Duodenal mucosa (tissue), 2 donors: ENCODE data around the gene NDUFS6.
"Not testable (repeated sequence)": the region's sequence is repeated elsewhere in the genome, so short reads cannot be mapped to it uniquely, and the experiment has no call there.

Experiments
- H3K27ac ChIP-seq: one replicate; pipeline ENCODE4 v1.7.0; 2013; ENCODE audit warnings: low read depth, low read length
- H3K27me3 ChIP-seq, 2 donors: one replicate each; pipeline ENCODE4 v1.7.0; 2013; ENCODE audit warnings: low read length in 2 of 2, control low read depth in 1 of 2; ENCODE audit not compliant: insufficient read depth in 2 of 2, control insufficient read depth in 1 of 2
- H3K36me3 ChIP-seq, 2 donors: one replicate each; pipeline ENCODE4 v1.7.0; 2013; ENCODE audit warnings: low read length in 2 of 2, control low read depth in 1 of 2; ENCODE audit not compliant: insufficient read depth in 2 of 2, control insufficient read depth in 1 of 2
- H3K4me1 ChIP-seq, 2 donors: one replicate each; pipeline ENCODE4 v1.7.0; 2013; ENCODE audit warnings: low read length in 2 of 2, control low read depth in 1 of 2; ENCODE audit not compliant: insufficient read depth in 2 of 2, control insufficient read depth in 1 of 2
- H3K4me3 ChIP-seq, 2 donors: one replicate each; pipeline ENCODE4 v1.7.0; 2013; ENCODE audit warnings: low read length in 2 of 2, low read depth in 1 of 2
- H3K9ac ChIP-seq, 2 donors: one replicate each; pipeline ENCODE4 v1.7.0; 2013; ENCODE audit warnings: low read length in 2 of 2, low read depth in 1 of 2
- H3K9me3 ChIP-seq, 2 donors: one replicate each; pipeline ENCODE4 v1.7.0; 2013; ENCODE audit warnings: low read length in 2 of 2, control low read depth in 1 of 2; ENCODE audit not compliant: control insufficient read depth in 1 of 2

The NDUFS6 gene

DNA sequence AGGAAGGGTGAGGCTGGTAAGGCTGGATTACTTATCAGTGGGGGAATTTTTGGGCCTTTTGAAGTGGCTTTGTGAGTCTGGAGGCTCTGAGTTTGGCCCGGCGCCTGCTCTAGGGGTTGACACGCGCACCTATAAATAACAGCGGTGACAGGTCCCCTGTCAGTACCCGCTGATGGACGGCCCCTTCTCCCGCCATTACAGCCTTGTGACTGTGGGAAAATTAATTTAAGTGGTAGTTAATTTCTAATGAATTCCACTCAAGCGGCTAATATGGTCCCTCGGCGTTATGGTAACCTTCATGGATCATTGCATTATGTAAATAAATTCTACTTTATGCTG is 18.0 kb upstream of the NDUFS6 start:
- Histone ChIP-seq H3K4me1 (no peaks in the 10 kb centered on the region), H3K27me3 (peaks cover 0 to 9% of the 10 kb centered on the region in 2 donors), H3K9ac (no peak overlapping the region), H3K9me3 (no peaks in the 10 kb centered on the region), H3K36me3 (no peaks in the 10 kb centered on the region), H3K4me3 (no peak overlapping the region), H3K27ac (no peak overlapping the region)

DNA sequence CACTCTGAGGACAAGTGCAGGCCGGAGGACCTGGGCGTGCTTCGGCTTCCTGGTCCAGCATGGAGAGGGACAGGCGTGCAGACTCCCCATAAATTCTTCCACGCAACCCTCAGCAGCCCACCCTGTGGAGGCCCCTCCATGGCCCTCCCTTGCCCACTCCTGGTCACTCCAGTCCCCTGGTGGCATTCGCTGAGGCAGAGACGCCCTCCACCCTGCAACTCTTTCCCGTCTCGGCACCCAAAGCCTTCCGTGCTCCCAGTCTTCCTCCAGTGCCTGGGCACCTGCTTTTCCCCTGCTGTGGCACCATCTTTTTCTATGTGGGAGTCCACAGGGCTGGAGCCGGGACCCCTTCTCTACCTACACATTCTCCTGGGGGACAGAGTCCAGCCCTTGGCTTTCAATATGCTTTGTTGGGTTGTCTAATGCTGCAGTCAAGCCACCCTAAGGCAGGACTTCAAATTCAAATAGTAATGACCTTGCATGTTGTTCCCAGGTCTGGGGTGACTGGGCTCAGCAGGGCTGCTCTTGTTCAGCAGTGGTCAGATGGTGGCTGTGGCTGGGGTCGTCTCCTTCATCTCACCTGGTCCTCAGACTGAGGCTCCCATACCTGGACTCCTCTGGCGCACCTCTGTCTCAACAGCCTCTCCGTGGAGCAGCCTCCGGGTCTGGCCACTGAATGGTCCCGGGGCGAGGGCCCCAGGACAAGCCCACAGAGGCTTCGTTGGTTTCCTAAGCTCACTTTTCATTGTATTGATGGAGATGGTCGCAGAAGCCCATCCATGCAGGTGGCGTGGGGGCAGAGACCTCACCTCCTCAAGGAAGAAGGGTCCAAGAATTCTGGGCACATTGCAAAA is 16.8 kb upstream of the NDUFS6 start:
- no peak overlapping the region for H3K4me3 ChIP-seq
- no peak overlapping the region for H3K27ac ChIP-seq
- H3K27me3 ChIP-seq = peaks cover 0 to 9% of the 10 kb centered on the region in 2 donors
- H3K9ac ChIP-seq = no peak overlapping the region
- H3K36me3 ChIP-seq = no peaks in the 10 kb centered on the region
- no peaks in the 10 kb centered on the region for H3K9me3 ChIP-seq
- no peaks in the 10 kb centered on the region for H3K4me1 ChIP-seq

- no peaks in the 10 kb centered on the region for H3K36me3 ChIP-seq
- H3K27ac ChIP-seq = no peak overlapping the region
- H3K27me3 ChIP-seq = peaks cover 0 to 9% of the 10 kb centered on the region in 2 donors
- no peaks in the 10 kb centered on the region for H3K4me1 ChIP-seq
- no peaks in the 10 kb centered on the region for H3K9me3 ChIP-seq
- H3K4me3 ChIP-seq = no peak overlapping the region
- H3K9ac ChIP-seq = no peak overlapping the region
Observed at GRCh38 chr5:1785062-1785461, 16.1 kb upstream of the NDUFS6 start.

DNA sequence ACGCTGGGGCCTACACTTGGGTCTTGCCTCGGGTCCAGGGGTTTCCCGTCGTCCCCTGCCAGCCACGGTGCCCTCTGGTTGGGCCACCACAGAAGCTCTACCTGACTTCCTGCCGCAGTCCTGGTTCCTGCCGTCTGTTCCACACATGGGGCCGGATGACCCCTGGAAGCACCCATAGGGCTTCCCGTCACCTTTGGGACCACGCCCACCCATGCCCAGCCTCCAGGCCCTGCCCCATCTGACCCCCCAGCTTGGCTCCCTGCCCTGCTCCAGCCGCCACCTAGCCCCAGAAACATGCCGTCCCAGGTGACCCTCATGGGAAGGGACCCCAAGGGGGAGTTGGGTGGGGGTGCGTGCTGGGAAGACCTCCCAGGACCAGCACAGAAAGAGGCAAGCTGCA is 15.2 kb upstream of the NDUFS6 start:
- no peaks in the 10 kb centered on the region for H3K9me3 ChIP-seq
- no peaks in the 10 kb centered on the region for H3K36me3 ChIP-seq
- H3K27ac ChIP-seq = no peak overlapping the region
- H3K9ac ChIP-seq = no peak overlapping the region
- H3K27me3 ChIP-seq = peaks cover 0 to 9% of the 10 kb centered on the region in 2 donors
- H3K4me1 ChIP-seq = no peaks in the 10 kb centered on the region
- H3K4me3 ChIP-seq = no peak overlapping the region

GRCh38 chr5:1786621-1787471 is 14.4 kb upstream of the NDUFS6 start:
- H3K27me3 ChIP-seq = peaks cover 0 to 9% of the 10 kb centered on the region in 2 donors
- no peak overlapping the region for H3K27ac ChIP-seq
- H3K9ac ChIP-seq = no peak overlapping the region
- no peaks in the 10 kb centered on the region for H3K36me3 ChIP-seq
- no peaks in the 10 kb centered on the region for H3K9me3 ChIP-seq
- no peaks in the 10 kb centered on the region for H3K4me1 ChIP-seq
- no peak overlapping the region for H3K4me3 ChIP-seq

DNA sequence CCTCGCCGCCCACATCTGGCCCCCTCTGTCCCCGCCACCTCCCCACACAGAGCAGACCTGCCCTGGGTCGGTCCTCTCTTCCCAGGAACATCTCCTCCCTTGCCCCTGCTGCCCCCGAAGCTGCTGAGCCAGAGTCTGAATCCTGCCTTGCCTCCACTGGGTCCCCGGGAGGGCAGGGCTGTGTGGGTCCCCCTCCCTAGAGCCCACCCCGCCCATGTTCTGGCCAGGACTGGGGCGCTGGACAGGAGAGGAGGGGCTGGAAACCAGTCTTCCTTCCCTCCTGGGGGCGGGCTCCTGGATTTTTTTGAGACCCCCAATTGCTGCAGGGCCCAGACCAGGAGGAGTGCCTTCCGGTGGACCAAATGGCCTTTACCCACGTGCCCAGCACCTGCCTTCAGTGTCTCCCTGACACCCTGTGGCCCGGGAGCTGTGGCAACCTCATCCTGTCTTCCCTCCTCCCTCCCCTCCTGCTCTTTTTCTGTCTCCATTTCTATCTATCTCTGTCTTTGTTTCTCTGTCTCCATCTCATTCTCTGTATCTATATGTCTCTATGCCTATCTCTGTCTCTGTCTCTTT is 13.6 kb upstream of the NDUFS6 start:
- Histone ChIP-seq H3K27ac (no peak overlapping the region), H3K4me3 (no peak overlapping the region), H3K36me3 (no peaks in the 10 kb centered on the region), H3K9me3 (no peaks in the 10 kb centered on the region), H3K9ac (no peak overlapping the region), H3K4me1 (no peaks in the 10 kb centered on the region), H3K27me3 (peaks cover 0 to 8% of the 10 kb centered on the region in 2 donors)

DNA sequence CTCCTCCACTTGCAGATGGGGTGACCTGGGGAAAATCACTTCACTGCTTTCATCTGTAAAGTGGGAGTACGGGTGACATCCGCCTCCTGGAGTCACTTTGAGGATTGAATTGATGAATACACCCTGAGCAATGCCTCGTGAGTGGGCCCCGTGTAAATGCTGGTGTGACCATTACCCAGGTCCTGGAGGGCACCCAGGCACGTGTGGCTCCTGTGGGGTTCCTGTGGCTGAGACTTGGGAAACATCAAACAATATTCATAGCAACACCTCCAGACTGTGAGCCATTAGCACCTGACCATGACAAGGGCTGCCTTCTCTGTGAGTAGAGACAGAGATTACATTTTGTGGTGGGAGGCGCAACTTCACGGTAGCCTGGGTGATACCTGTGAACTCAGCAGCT is 13.0 kb upstream of the NDUFS6 start:
- H3K27me3 ChIP-seq = peaks cover 0 to 4% of the 10 kb centered on the region in 2 donors

DNA sequence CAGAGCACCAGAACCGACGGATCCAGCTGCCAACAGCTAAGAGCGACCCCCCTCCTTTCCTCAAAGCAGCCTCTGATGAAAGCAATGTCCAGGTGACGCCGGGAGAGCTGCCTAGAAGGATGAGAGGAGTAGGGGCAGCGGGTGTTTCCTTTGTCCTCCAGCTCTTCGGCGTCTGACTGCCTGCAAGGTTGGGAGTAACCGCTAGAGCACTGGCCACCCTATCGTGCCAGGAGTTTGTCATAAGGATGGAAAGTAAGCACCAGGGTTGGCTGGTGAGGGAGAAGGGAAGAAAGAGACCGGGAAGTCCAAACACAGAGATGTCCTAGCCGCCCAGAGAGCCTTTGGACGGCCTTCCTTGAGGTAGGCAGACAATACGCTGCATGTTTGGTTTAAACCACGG is 12.4 kb upstream of the NDUFS6 start:
- Histone ChIP-seq H3K27ac (no peak overlapping the region), H3K4me1 (peaks cover 0 to 10% of the 10 kb centered on the region in 2 donors), H3K27me3 (peaks cover 0 to 4% of the 10 kb centered on the region in 2 donors), H3K9ac (no peak overlapping the region), H3K9me3 (no peaks in the 10 kb centered on the region), H3K36me3 (no peaks in the 10 kb centered on the region), H3K4me3 (no peak overlapping the region)

More for the DNA sequence above, 13.0 kb upstream of the NDUFS6 start:
- H3K9me3 ChIP-seq = no peaks in the 10 kb centered on the region
- no peak overlapping the region for H3K27ac ChIP-seq
- no peak overlapping the region for H3K4me3 ChIP-seq
- no peak overlapping the region for H3K9ac ChIP-seq
- H3K4me1 ChIP-seq = peaks cover 0 to 5% of the 10 kb centered on the region in 2 donors
- H3K36me3 ChIP-seq = no peaks in the 10 kb centered on the region

- not testable (repeated sequence) for H3K4me3 ChIP-seq, H3K27ac ChIP-seq, H3K9ac ChIP-seq, H3K9me3 ChIP-seq, H3K27me3 ChIP-seq, H3K36me3 ChIP-seq
- peaks cover 4 to 16% of the 10 kb centered on the region in 2 donors for H3K4me1 ChIP-seq
Observed at GRCh38 chr5:1789438-1789833, 11.8 kb upstream of the NDUFS6 start.
